NB4 (cell line): Measurements from ENCODE around the gene PGLYRP4.

Experiments used
- CTCF ChIP-seq: IDR thresholded peaks from one replicate; pipeline ENCODE4 v1.5.1; 2012; ENCODE audit warnings: low read depth, low read length
- MAX ChIP-seq: IDR thresholded peaks from 2 replicates; pipeline ENCODE4 v1.6.1; 2011; ENCODE audit warnings: low read depth, low read length
- MYC ChIP-seq: IDR thresholded peaks from 2 replicates; pipeline ENCODE4 v1.6.1; 2011; ENCODE audit warnings: low read depth, low read length
- POLR2A ChIP-seq: IDR thresholded peaks from 2 replicates; pipeline ENCODE4 v1.6.1; 2011; ENCODE audit warnings: mild to moderate bottlenecking; ENCODE audit not compliant: insufficient read length; ENCODE audit errors: extremely low read depth

- TF ChIP-seq CTCF (no peak), POLR2A (no peak), MAX (no peak), MYC (no peak)
Measured at GRCh38 chr1:153308540-153308939, 40.1 kb downstream of the PGLYRP4 start.
